Thyroid gland (tissue), 4 donors: Measurements from ENCODE around the gene ATP6V0B.

ENCODE experiments used
- CTCF ChIP-seq, 6 experiments: fragments of 200-600 bp in 3 of 6; fragments of 450-650 bp in 3 of 6; sonication (generic) in 3 of 6; IDR thresholded peaks; one replicate each; pipeline ENCODE4 v1.5.1; 2016 to 2019; ENCODE audit warnings: antibody characterized with exemption in 6 of 6, mild to moderate bottlenecking in 2 of 6, inconsistent platforms in 1 of 6, moderate library complexity in 1 of 6
- POLR2A ChIP-seq, 2 donors: fragments of 450-650 bp; IDR thresholded peaks; one replicate each; pipeline ENCODE4 v1.6.1; 2017; ENCODE audit warnings: antibody characterized with exemption in 2 of 2, mild to moderate bottlenecking in 2 of 2, moderate library complexity in 1 of 2

GRCh38 chr1:43934986-43935324, 39.8 kb upstream of the ATP6V0B start:
- no peak for TF ChIP-seq CTCF (IDR thresholded peaks at IDR 0.05)
- TF ChIP-seq POLR2A (IDR thresholded peaks at IDR 0.05) = no peak
